Activated T-helper 2 cell treated with anti-CD3 and anti-CD28 coated beads, Interferon-gamma antibody, Interleukin-2, Interleukin-4, amounts not matched to agents 10 μg/mL and 5 μg/mL and 100 μg/mL, durations not matched to agents 14 hours and 24 hours and 36 hours (primary cell): ENCODE data around the gene MS4A4E. TPM values are rescaled to one million over a fixed set of nuclear protein-coding genes. Genes with fewer than 3 reads are reported as not detected.

Source experiments
- DNase-seq: peaks from one replicate; pipeline ENCODE4 v3.0.0; 2021; ENCODE audit warnings: low spot score
- H3K27ac Mint-ChIP-seq: one replicate; pipeline ENCODE4 v1.8.0; 2021; ENCODE audit warnings: mixed read lengths
- H3K27me3 Mint-ChIP-seq: one replicate; pipeline ENCODE4 v1.8.0; 2021; ENCODE audit warnings: low read depth, mixed read lengths
- H3K36me3 Mint-ChIP-seq: one replicate; pipeline ENCODE4 v1.8.0; 2021; ENCODE audit warnings: low read depth, mixed read lengths
- H3K4me1 Mint-ChIP-seq: one replicate; pipeline ENCODE4 v1.8.0; 2021; ENCODE audit warnings: low read depth, mixed read lengths
- H3K4me3 Mint-ChIP-seq: one replicate; pipeline ENCODE4 v1.8.0; 2021; ENCODE audit warnings: low read depth, mild to moderate bottlenecking, moderate library complexity, mixed read lengths
- H3K9me3 Mint-ChIP-seq: one replicate; pipeline ENCODE4 v1.8.0; 2021; ENCODE audit warnings: mixed read lengths
- intact Hi-C: fragments of 100-400 bp; cut with micrococcal nuclease; formaldehyde crosslinking; loops from one replicate; pipeline ENCODE4 v1.15.1; 2023
- total RNA-seq: library from RNA; stranded (reverse); gene quantifications from 2 replicates; pipeline ENCODE4 v1.2.3, GENCODE V29; 2022

The MS4A4E gene
- total RNA-seq, 1 donor from 2014 or later: not detected

DNA sequence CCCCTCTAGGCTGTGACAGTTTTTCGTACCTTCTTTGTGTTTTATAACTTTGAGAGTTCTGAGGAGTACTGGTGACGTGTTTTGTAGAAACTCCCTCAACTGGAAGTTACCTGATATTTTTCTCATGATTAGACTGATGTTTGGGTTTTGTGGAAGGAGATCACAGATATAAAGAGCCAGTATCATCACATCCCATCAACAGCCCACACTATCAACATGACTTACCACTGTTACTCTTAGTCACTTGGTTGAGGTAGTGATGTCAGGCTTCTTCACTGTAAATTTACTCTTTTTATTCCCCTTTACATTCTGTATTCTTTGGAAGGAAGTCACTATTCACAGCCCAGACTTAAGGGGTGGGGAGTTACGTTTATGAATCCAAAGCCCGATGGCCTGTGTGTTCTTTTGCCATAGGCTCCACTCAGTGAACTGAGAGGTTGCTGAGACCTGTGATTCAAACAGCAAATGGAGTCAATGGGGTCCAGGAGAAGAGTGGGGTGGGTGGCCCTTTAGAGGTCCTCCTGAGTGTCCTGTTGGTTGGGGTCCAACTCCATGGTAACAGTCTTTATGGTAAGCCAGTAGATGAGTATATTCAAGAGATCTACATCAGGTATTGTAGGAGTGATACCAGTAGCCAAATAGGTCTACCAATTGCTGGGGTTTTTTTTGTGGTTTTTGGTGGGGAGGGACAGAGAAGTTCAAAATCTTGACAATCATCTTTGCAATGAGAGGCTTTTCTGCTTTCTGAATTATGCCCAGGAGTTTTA lies 15.2 kb upstream of the MS4A4E start:
- intact Hi-C loops: no loop called here
- H3K27me3 Mint-ChIP-seq: peaks cover 1% of the 10 kb centered on the region
- H3K9me3 Mint-ChIP-seq: peaks cover 9% of the 10 kb centered on the region
- no peak for DNase-seq
- no peak overlapping the region for H3K4me3 Mint-ChIP-seq
- no peaks in the 10 kb centered on the region for H3K36me3 Mint-ChIP-seq
- no peaks in the 10 kb centered on the region for H3K4me1 Mint-ChIP-seq
- H3K27ac Mint-ChIP-seq: no peak overlapping the region

DNA sequence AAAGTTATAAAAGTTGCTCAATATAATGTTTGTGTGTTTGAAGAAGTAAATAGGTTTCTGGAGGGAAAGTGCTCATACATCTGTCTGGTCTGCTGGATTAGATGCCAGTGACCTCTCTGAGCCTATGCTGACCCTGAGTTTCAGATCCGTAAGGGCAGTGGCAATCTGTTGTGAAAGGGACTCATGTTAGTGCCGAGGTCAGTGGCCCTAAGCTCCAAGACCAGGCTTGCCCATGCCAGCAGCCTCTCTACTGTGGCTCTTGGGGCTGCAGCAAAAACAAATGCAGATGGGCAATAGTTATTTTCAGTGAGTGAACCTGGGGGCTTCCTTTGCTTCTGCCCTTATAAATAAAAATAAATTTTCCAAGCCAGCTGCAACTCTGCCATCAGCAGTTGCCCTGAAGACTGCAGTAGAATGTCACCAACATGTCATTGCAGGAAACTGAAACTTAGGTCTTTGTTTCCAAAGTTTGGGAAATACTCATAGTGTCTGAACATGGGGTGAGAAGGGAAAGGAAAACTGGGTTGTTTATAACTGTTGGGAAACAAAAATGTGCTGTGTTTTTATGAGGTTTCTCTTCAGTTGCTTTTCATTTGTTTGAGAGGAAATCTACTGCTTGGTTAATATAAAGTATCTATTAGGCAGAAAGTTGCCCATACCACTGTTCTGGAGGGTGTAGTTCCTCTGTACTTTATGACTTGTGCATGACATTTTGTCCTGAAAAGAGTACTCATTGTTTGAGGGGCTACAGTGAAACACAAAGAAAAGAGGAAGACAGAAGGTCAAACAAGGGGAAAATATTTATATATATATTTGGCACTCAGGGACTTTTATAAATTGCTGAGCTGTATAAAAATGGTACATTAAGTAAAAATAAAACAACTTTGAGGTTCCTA lies 9.5 kb upstream of the MS4A4E start:
- no peaks in the 10 kb centered on the region for H3K36me3 Mint-ChIP-seq
- peaks cover 3% of the 10 kb centered on the region for H3K27me3 Mint-ChIP-seq
- peaks cover 9% of the 10 kb centered on the region for H3K9me3 Mint-ChIP-seq
- no peak overlapping the region for H3K27ac Mint-ChIP-seq
- no peaks in the 10 kb centered on the region for H3K4me1 Mint-ChIP-seq
- H3K4me3 Mint-ChIP-seq: no peak overlapping the region
- DNase-seq: no peak
- intact Hi-C loops: no loop called here

DNA sequence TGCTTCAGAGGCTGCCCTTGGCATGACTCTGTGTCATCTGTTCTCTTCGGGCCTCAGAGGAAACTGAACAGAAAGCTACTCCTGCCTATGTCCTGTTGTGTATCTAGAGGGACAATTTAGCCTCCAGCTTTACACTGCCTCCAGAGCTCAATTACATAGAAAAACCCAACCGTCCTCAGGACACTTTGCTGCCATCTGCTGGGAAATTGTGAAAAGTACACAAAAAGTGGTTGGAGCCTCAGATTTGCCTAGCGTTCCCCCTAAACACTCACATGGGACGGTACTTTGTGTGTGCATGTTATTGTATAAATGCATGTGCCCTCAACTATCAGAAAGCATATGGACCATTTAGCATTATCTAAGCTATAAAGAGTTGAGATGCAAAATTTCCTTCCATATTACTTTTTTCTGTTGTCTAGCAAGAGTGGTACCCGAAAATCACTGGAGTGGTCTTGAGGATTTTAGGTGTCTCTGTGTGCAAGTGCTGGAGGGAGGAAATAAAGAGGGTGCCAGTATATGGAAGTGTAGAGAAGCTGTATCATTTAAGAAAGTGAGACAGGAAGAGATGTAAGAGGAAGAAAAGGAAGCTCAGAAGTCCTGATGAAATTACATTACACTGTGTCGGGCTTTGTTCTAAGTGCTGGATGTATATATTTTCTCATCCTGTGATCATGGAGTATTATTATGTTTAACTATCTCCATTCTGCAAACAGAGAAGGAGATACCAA lies 8.7 kb upstream of the MS4A4E start:
- H3K9me3 Mint-ChIP-seq: peaks cover 9% of the 10 kb centered on the region
- intact Hi-C loops: no loop called here
- DNase-seq: no peak
- peaks cover 3% of the 10 kb centered on the region for H3K27me3 Mint-ChIP-seq
- H3K4me1 Mint-ChIP-seq: no peaks in the 10 kb centered on the region
- no peak overlapping the region for H3K4me3 Mint-ChIP-seq
- no peak overlapping the region for H3K27ac Mint-ChIP-seq
- no peaks in the 10 kb centered on the region for H3K36me3 Mint-ChIP-seq

DNA sequence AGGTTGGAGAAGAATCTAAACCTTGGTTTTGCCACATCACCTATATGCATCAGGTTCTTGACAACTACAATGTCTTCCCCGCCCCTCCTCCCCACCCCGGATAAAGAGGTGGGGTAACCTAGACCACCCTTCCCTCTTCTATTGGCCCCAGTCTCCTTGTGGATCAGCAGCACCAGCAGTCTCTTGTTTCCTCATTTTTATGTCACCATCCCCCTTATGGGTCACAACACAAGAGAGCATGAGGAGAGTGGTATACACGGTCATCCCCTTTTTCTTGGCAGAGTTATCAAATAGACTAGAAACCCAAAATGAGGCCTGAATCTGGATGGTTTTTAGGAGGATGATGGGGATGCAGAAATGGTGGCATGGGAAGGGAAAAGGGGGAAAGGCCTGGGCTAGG lies 1.2 kb downstream of the MS4A4E start:
- H3K36me3 Mint-ChIP-seq: no peaks in the 10 kb centered on the region
- no peaks in the 10 kb centered on the region for H3K9me3 Mint-ChIP-seq
- H3K4me3 Mint-ChIP-seq: no peak overlapping the region
- H3K27me3 Mint-ChIP-seq: peaks cover 13% of the 10 kb centered on the region
- DNase-seq: no peak
- intact Hi-C loops: no loop called here
- H3K4me1 Mint-ChIP-seq: no peaks in the 10 kb centered on the region
- H3K27ac Mint-ChIP-seq: no peak overlapping the region

- H3K27ac Mint-ChIP-seq: no peak overlapping the region
- H3K27me3 Mint-ChIP-seq: peaks cover 13% of the 10 kb centered on the region
- H3K9me3 Mint-ChIP-seq: no peaks in the 10 kb centered on the region
- no peaks in the 10 kb centered on the region for H3K4me1 Mint-ChIP-seq
- intact Hi-C loops: no loop called here
- no peaks in the 10 kb centered on the region for H3K36me3 Mint-ChIP-seq
- no peak overlapping the region for H3K4me3 Mint-ChIP-seq
- no peak for DNase-seq
Measured at GRCh38 chr11:60240662-60241061, 2.3 kb downstream of the MS4A4E start.

GRCh38 chr11:60235321-60235720 lies 7.6 kb downstream of the MS4A4E start:
- Mint-ChIP-seq H3K36me3 (no peaks in the 10 kb centered on the region), H3K9me3 (no peaks in the 10 kb centered on the region), H3K4me1 (no peaks in the 10 kb centered on the region), H3K4me3 (no peak overlapping the region), H3K27ac (no peak overlapping the region), H3K27me3 (peaks cover 9% of the 10 kb centered on the region)
- no peak for DNase-seq
- intact Hi-C loops: no loop called here

GRCh38 chr11:60230681-60231080 lies 12.3 kb downstream of the MS4A4E start:
- no peak overlapping the region for H3K4me3 Mint-ChIP-seq
- H3K4me1 Mint-ChIP-seq: no peaks in the 10 kb centered on the region
- H3K9me3 Mint-ChIP-seq: no peaks in the 10 kb centered on the region
- no peak overlapping the region for H3K27ac Mint-ChIP-seq
- intact Hi-C loops: no loop called here
- no peaks in the 10 kb centered on the region for H3K36me3 Mint-ChIP-seq
- DNase-seq: no peak
- H3K27me3 Mint-ChIP-seq: peaks cover 3% of the 10 kb centered on the region

DNA sequence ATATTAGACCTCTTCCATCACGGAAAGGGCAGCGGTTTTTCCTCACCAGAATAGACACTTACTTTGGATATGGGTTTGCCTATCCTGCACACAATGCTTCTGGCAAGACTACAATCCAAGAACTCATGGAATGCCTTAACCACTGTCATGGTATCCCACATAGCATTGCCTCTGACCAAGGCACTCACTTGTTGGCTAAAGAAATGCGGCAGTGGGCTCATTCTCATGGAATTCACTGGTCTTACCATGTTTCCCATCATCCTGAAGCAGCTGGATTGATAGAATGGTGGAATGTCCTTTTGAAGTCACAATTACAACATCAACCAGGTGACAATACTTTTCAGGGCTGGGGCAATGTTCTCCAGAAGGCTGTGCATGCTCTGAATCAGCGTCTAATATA lies 20.8 kb downstream of the MS4A4E start:
- Mint-ChIP-seq H3K4me3 (no peak overlapping the region), H3K27ac (no peak overlapping the region), H3K27me3 (no peaks in the 10 kb centered on the region), H3K4me1 (no peaks in the 10 kb centered on the region), H3K9me3 (no peaks in the 10 kb centered on the region), H3K36me3 (no peaks in the 10 kb centered on the region)
- intact Hi-C loops: no loop called here
- no peak for DNase-seq

DNA sequence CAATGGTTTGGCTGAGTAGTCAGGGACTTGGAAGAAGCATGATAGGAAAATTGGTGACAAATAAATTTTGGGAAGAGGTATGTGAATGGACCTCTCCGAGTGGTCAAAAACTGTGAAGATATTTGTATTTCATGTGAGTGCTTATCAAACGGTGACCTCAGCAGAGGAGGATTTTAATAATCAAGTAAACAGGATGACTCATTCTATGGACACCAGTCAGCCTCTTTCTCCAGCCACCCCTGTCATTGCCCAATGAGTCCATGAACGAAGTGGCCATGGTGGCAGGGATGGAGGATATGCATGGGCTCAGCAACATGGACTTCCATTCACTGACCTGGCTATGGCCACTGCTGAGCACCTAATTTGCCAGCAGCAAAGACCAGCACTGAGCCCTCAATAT lies 21.2 kb downstream of the MS4A4E start:
- no peaks in the 10 kb centered on the region for H3K4me1 Mint-ChIP-seq
- no peak for DNase-seq
- H3K4me3 Mint-ChIP-seq: no peak overlapping the region
- H3K36me3 Mint-ChIP-seq: no peaks in the 10 kb centered on the region
- no peak overlapping the region for H3K27ac Mint-ChIP-seq
- H3K27me3 Mint-ChIP-seq: no peaks in the 10 kb centered on the region
- intact Hi-C loops: no loop called here
- no peaks in the 10 kb centered on the region for H3K9me3 Mint-ChIP-seq

GRCh38 chr11:60221181-60221580 lies 21.8 kb downstream of the MS4A4E start:
- H3K9me3 Mint-ChIP-seq: no peaks in the 10 kb centered on the region
- no peak overlapping the region for H3K27ac Mint-ChIP-seq
- H3K27me3 Mint-ChIP-seq: no peaks in the 10 kb centered on the region
- H3K36me3 Mint-ChIP-seq: no peaks in the 10 kb centered on the region
- intact Hi-C loops: no loop called here
- DNase-seq: no peak
- H3K4me1 Mint-ChIP-seq: no peaks in the 10 kb centered on the region
- no peak overlapping the region for H3K4me3 Mint-ChIP-seq

- H3K27me3 Mint-ChIP-seq: peaks cover 5% of the 10 kb centered on the region
- intact Hi-C loops: no loop called here
- H3K4me3 Mint-ChIP-seq: no peak overlapping the region
- H3K36me3 Mint-ChIP-seq: no peaks in the 10 kb centered on the region
- H3K27ac Mint-ChIP-seq: no peak overlapping the region
- H3K4me1 Mint-ChIP-seq: no peaks in the 10 kb centered on the region
- no peak for DNase-seq
- H3K9me3 Mint-ChIP-seq: no peaks in the 10 kb centered on the region
Measured at GRCh38 chr11:60214386-60214785, 28.6 kb downstream of the MS4A4E start.

DNA sequence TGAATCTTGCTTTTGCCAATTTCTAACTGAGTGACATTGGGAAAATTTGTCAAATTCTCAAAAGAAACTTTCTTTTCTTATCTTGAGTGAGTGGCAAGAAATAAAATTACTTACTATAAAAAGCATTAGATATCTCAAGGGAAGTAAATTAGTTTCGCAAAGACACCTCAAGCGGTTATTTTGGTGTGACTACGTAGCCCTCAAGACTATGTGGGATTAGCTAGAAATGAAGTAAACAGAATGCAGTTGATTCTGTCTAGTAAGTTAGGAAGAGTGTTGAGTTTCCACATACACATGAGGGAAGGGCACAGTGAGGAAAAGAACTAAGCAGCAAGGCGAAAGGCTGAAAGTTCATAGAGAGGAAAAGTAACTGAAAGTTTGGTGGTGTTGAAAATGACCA lies 31.7 kb downstream of the MS4A4E start:
- peaks cover 7% of the 10 kb centered on the region for H3K4me1 Mint-ChIP-seq
- no peak for DNase-seq
- no peak overlapping the region for H3K4me3 Mint-ChIP-seq
- no peak overlapping the region for H3K27ac Mint-ChIP-seq
- intact Hi-C loops: no loop called here
- H3K27me3 Mint-ChIP-seq: peaks cover 7% of the 10 kb centered on the region
- no peaks in the 10 kb centered on the region for H3K9me3 Mint-ChIP-seq
- H3K36me3 Mint-ChIP-seq: no peaks in the 10 kb centered on the region

DNA sequence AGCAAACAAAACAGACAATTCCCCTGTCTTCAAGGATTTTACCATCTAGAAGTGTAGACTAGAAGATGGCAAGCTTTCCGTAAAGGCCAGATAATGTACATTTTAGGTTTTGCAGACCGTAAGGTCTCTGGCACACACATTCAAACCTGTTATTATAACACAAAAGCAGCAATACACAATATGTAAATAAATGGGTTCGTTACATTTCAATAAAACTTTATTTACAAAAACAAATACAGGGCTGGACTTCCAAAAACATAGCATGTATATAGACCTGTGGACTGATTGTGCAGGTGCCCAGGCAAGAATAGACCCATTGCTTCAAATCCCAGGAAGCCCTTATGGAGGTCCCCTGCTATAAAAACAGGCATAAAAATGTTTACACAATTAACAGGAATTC lies 33.0 kb downstream of the MS4A4E start:
- Mint-ChIP-seq H3K36me3 (no peaks in the 10 kb centered on the region), H3K4me1 (peaks cover 8% of the 10 kb centered on the region), H3K9me3 (no peaks in the 10 kb centered on the region), H3K27ac (no peak overlapping the region), H3K27me3 (peaks cover 7% of the 10 kb centered on the region), H3K4me3 (no peak overlapping the region)
- intact Hi-C loops: loop anchor here (5.0 kb wide), 2 partner anchors 97 to 353 kb away; no protein-coding TSS in a partner anchor
- DNase-seq: no peak
